Hematopoietic multipotent progenitor cell treated with erythropoietin and hydrocortisone succinate and interleukin-3 and kit ligand, for 17 days (in vitro differentiated cells): ENCODE results near the gene RGS10.
A peak's percentile ranks its signal among the peaks of the same experiment; 100 is the strongest.

Experiments
- DNase-seq: peaks from one replicate; pipeline ENCODE4 v3.0.0-alpha.2; 2015; ENCODE audit warnings: low spot score

RGS10 gene

GRCh38 chr10:119496273-119496672 is 46.2 kb downstream of the RGS10 start:
- no peak for DNase-seq

GRCh38 chr10:119495545-119495944 is 47.0 kb downstream of the RGS10 start:
- DNase-seq: peak; percentile 21

GRCh38 chr10:119495021-119495505 is 47.5 kb downstream of the RGS10 start:
- DNase-seq: no peak

DNA sequence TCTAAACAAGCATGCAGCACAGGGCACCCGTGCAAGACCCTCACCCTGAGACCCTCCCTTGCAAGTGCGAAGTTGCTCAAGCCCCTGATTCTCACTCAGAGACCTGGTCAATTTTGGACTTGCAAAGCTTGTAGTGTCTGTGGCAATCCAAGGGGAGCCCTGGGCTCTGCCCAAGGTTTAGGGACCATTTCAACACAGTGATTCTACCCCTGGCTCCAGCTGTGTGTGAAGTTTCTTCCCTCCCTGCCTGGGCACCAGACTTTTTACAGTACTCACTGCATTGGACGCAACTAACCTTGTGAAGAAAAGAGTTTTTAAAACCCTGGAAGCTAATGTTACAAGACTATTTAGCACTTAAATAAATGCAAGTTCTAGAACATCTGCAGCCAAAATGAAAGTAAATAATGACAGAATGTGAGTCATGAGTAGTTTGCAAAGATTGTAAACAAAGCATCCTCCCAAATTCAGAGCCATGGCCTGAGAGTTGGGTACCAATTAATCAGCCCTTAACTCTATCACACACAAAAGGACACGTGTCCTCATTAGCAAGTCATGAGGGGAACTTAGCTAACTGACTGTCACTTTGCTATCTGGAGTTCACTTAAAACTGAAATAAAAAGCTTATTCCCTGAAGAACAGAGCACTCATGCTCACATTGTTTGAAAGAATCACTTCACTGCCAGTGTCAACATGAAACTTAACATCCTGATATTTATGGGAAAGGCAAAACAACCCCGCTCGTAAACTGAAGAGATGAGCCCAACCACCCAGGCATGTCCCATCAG is 48.1 kb downstream of the RGS10 start:
- no peak for DNase-seq

DNA sequence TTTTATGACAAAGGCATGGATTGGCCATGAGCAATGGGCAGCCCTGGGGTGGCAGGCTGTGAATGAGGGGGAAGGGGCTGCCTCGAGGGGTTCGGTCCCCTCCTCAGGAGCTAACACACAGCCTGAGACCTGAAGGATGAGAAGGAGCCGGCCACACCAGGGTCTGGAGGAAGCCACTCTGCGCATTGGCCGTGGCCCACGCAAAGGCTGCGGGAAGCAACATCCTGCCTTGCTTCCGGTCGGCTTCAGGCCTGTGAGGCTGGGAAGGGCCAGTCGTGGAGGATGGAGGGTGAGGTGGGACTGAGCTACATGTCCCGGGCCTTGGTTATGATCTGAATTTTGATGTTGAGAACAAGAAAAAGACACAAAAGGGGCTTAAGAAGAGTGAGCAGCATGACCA is 49.4 kb downstream of the RGS10 start:
- no peak for DNase-seq

GRCh38 chr10:119491966-119492757 is 50.4 kb downstream of the RGS10 start:
- no peak for DNase-seq

GRCh38 chr10:119489991-119490326 is 52.6 kb downstream of the RGS10 start:
- DNase-seq: no peak

DNA sequence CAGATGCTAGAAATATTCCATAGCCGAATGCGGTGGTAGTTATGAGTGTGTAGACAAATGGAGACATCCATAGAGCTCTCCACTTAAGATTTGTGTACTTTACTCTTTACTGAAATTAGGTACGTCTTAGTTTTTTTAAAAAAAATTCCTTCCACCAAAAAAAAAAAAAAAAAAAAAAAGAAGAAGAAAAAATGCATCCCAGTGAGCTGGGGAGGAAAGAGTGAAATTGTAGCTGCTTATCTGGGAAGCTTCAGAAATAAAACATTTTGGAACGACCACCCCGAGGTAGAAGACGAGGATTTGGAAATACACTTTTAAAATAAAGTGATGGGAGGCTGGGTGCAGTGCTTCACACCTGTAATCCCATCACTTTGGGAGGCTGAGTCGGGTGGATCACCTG is 53.8 kb downstream of the RGS10 start:
- DNase-seq: no peak

- DNase-seq: no peak
Observed at GRCh38 chr10:119483839-119484238, 58.7 kb downstream of the RGS10 start.

- no peak for DNase-seq
Observed at GRCh38 chr10:119483001-119483400, 59.5 kb downstream of the RGS10 start.

- no peak for DNase-seq
Observed at GRCh38 chr10:119481781-119482426, 60.6 kb downstream of the RGS10 start.

DNA sequence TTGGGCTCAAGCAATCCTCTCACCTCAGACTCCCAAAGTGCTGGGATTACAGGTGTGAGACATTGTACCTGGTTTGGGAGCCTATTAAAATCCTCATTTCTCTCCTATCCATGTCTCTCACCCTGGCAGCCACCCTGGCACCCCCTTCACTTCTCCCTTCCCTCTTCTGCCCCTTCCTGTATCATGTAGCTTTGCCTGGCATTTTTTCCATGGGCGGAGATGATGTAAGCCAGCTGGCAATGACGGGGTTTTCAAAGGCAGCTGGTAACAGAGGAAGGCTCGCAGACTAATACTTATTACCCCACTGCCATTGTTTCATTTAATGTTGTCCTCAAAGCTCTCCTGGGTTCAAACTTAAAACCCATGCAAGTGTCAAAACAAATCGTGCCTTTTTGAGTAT is 61.9 kb downstream of the RGS10 start:
- DNase-seq: no peak

DNA sequence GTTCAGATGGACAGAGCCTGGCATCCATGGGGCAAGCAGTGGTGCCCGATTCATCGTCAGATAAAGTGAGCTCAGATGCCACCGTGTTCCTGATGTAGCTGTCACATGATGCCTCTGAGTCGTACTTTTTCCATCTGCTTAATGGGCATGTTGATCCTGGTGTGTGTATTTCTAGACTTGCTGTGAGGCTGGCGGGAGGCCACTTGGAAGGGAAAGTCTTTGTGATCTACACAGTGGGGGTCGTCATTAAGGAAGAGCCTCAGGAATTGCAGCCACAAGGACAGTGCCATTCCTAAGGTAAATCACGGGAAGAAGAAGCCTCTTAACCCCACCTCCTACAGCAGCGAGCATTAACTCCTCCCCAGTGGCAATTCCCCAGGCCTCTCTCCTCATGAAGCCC is 63.0 kb downstream of the RGS10 start:
- no peak for DNase-seq

GRCh38 chr10:119478811-119479341 is 63.6 kb downstream of the RGS10 start:
- no peak for DNase-seq

DNA sequence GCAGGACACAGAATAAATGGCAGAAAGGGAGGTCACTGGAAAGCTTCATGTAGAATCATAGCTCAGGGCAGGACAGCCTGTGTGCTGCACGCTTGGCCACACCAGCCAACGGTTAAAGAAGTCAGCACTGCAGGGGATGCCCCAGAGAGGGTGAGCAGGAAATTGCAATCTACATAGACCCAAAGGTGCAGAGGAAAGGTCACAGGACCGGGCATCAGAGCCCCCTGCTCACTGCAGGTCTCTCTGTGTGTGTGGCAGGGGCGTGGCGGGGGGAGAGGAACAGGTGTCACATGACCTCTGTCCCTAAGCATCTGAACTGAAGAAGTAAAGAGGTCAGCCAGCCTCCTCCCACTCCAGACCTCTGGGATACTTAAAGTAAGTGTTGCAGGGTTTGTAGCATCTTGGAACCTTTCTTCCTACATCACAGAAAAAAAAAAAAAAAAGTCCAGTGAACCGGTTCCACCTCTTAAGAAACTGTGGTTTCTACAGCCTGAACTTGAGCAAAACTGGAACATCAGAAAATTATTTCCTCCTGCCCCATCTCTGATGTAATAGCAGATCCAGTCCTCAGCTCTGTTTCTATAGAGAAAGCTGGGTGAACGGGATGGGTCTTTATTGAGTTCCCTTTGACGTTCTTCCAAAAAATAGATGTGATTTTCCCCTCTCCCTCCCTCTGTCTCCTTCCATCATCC is 64.3 kb downstream of the RGS10 start:
- DNase-seq: no peak

DNA sequence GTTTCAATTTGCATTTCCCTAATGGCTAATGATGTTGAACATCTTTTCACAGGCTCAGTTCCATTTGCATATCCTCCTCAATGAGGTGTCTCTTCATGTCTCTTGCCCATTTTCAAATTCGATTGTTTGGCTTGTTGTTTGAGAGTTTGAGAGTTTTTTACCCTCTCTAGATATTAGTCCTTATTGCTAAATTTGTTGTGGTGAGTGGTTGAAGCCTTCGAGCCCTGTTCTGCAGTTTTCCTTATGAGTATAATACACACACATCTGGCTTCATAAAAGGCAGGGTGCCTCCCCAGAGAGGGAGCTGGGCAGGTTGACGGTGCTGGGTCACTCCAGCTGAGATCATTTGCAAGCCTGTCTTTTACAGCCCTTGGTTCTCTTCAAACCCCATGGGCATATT is 65.1 kb downstream of the RGS10 start:
- no peak for DNase-seq

GRCh38 chr10:119474606-119475005 is 67.9 kb downstream of the RGS10 start:
- DNase-seq: no peak

DNA sequence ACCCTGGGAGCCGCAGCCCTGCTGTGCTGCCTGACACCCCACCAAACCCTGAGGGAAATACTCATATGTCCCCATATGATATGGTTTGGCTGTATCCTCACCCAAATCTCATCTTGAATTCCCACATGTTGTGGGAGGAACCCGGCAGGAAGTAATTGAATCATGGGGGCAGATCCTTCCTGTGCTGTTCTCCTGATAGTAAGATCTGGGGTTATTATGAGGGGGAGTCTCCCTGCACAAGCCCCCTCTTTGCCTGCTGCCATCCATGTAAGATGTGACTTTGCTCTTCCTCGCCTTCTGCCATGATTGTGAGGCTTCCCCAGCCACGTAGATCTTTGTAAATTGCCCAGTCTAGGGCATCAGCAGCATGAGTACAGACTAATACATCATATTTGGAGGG is 68.7 kb downstream of the RGS10 start:
- DNase-seq: no peak

- no peak for DNase-seq
Observed at GRCh38 chr10:119470920-119471702, 71.4 kb downstream of the RGS10 start.

DNA sequence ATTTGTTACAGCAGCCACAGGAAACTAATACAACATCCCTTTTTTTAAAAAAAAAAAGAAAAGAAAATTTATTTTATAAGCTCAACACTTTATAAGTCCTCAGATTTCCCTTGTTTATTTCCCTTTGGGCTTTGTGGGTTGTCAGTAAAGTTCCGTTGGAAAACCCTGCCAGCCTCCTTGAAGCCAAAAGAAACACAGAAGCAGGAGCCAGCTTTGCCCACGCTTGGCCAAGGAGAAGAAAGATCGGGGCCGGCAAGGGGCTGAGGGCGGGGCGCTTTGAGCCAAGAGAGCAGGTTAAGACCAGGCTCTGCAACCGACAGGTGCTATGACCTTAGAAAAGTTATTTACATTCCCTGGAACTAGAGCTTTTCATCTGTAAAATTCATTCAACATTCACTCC is 72.7 kb downstream of the RGS10 start:
- no peak for DNase-seq

DNA sequence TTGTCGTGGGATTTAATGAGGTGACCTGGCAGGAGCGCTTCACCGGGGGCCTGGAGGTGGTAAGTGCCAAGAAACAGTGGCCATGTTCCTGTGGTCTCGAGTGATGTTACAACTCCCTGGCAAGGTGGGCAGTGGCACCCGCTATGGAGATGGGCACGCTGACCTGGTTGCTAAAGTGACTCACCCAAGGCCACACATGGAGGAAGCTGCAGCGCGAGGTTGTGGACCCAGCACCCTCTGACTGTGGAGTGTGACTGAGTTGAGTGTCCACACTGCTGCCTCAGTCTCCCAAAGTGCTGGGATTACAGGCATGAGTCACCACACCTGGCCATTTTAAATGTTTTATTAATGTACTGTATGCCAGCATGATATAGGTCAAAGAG is 73.2 kb downstream of the RGS10 start:
- DNase-seq: no peak
